HCT116 (cell line): ENCODE measurements around the gene SIK3.

Experiments used
- CTCF ChIP-seq, 3 experiments: fragments of 200-600 bp in 1 of 3; sonication (generic) in 1 of 3; IDR thresholded peaks in 2 of 3; conservative IDR thresholded peaks in 1 of 3; 2 replicates each; pipeline ENCODE4 v1.5.1; 2012 to 2017; ENCODE audit warnings: low read depth in 2 of 3, low read length in 2 of 3, antibody characterized with exemption in 1 of 3, borderline replicate concordance in 1 of 3, control low read depth in 1 of 3, mild to moderate bottlenecking in 1 of 3, mixed read lengths in 1 of 3, mixed run types in 1 of 3, moderate library complexity in 1 of 3; ENCODE audit not compliant: insufficient read depth in 1 of 3
- EGR1 ChIP-seq: IDR thresholded peaks from 2 replicates; pipeline ENCODE4 v1.6.1; 2012; ENCODE audit warnings: low read depth
- MAX ChIP-seq: IDR thresholded peaks from 2 replicates; pipeline ENCODE4 v1.6.1; 2012
- POLR2AphosphoS5 ChIP-seq: IDR thresholded peaks from 2 replicates; pipeline ENCODE4 v1.6.1; 2011; ENCODE audit warnings: mild to moderate bottlenecking, low read depth, low read length, moderate library complexity
- RAD21 ChIP-seq: IDR thresholded peaks from 2 replicates; pipeline ENCODE4 v1.6.1; 2012; ENCODE audit warnings: low read depth, mild to moderate bottlenecking
- SP1 ChIP-seq: IDR thresholded peaks from 2 replicates; pipeline ENCODE4 v1.6.1; 2012; ENCODE audit warnings: low read depth
- TF ChIP-seq, protein P1 (sequence below): IDR thresholded peaks from 2 replicates; pipeline ENCODE4 v1.6.1; 2012; ENCODE audit warnings: low read depth
- TF ChIP-seq, protein P2 (sequence below): IDR thresholded peaks from 2 replicates; pipeline ENCODE4 v1.6.1; 2011; ENCODE audit warnings: mild to moderate bottlenecking, low read length, moderate library complexity; ENCODE audit not compliant: insufficient replicate concordance; ENCODE audit errors: extremely low read depth

DNA sequence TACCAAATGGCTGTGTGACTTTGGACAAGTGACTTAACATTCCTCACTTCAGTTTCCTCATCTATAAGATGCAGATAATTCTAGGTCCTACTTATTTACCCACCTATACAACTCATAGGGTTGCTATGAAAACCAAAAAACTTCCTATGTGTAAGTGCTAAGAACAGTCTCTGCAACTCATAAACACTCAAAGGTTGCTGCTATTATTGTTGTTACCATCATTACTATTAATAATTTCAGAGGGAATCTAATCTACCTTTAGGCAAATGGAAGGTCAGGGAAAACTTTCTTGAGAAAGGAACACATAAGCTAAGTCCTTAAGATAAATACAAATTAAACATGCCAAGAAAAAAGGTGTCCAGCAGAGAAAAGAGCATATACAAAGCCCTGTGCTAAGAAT lies 40.5 kb downstream of the SIK3 start:
- no peak for TF ChIP-seq CTCF (IDR thresholded peaks at IDR 0.05 in 2 of 3, conservative IDR thresholded peaks at IDR 0.05 in 1 of 3; ENCODE audit: borderline replicate concordance in 1 of 3, insufficient read depth in 1 of 3, low read depth in 2 of 3, low read length in 2 of 3)
- TF ChIP-seq EGR1 = no peak
- TF ChIP-seq SP1 = no peak
- TF ChIP-seq, protein P1, sequence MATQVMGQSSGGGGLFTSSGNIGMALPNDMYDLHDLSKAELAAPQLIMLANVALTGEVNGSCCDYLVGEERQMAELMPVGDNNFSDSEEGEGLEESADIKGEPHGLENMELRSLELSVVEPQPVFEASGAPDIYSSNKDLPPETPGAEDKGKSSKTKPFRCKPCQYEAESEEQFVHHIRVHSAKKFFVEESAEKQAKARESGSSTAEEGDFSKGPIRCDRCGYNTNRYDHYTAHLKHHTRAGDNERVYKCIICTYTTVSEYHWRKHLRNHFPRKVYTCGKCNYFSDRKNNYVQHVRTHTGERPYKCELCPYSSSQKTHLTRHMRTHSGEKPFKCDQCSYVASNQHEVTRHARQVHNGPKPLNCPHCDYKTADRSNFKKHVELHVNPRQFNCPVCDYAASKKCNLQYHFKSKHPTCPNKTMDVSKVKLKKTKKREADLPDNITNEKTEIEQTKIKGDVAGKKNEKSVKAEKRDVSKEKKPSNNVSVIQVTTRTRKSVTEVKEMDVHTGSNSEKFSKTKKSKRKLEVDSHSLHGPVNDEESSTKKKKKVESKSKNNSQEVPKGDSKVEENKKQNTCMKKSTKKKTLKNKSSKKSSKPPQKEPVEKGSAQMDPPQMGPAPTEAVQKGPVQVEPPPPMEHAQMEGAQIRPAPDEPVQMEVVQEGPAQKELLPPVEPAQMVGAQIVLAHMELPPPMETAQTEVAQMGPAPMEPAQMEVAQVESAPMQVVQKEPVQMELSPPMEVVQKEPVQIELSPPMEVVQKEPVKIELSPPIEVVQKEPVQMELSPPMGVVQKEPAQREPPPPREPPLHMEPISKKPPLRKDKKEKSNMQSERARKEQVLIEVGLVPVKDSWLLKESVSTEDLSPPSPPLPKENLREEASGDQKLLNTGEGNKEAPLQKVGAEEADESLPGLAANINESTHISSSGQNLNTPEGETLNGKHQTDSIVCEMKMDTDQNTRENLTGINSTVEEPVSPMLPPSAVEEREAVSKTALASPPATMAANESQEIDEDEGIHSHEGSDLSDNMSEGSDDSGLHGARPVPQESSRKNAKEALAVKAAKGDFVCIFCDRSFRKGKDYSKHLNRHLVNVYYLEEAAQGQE = no peak
- no peak for TF ChIP-seq MAX
- TF ChIP-seq POLR2AphosphoS5 = no peak
- TF ChIP-seq RAD21 = no peak
- TF ChIP-seq, protein P2, sequence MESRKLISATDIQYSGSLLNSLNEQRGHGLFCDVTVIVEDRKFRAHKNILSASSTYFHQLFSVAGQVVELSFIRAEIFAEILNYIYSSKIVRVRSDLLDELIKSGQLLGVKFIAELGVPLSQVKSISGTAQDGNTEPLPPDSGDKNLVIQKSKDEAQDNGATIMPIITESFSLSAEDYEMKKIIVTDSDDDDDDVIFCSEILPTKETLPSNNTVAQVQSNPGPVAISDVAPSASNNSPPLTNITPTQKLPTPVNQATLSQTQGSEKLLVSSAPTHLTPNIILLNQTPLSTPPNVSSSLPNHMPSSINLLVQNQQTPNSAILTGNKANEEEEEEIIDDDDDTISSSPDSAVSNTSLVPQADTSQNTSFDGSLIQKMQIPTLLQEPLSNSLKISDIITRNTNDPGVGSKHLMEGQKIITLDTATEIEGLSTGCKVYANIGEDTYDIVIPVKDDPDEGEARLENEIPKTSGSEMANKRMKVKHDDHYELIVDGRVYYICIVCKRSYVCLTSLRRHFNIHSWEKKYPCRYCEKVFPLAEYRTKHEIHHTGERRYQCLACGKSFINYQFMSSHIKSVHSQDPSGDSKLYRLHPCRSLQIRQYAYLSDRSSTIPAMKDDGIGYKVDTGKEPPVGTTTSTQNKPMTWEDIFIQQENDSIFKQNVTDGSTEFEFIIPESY = no peak
